Loucy (cell line): ENCODE results near the gene FGF7.

ENCODE experiments used
- CTCF ChIP-seq: fragments of 200-600 bp; sonication (generic); conservative IDR thresholded peaks from 2 replicates; pipeline ENCODE4 v1.5.1; 2014; ENCODE audit warnings: mild to moderate bottlenecking, antibody characterized with exemption, low read length
- EZH2phosphoT487 ChIP-seq: fragments of 200-600 bp; IDR thresholded peaks from 2 replicates; pipeline ENCODE4 v1.6.1; 2018; ENCODE audit warnings: antibody characterized with exemption, mild to moderate bottlenecking, moderate library complexity, borderline replicate concordance

- TF ChIP-seq EZH2phosphoT487 (no peak), CTCF (no peak)
Observed at GRCh38 chr15:49415638-49416037, 7.4 kb upstream of the FGF7 start.
